Breast epithelium (tissue), 4 donors: Measurements from ENCODE around the gene SOX1. TPM values are rescaled to one million over a fixed set of nuclear protein-coding genes. Genes with fewer than 3 reads are reported as not detected.
A peak's percentile ranks its signal among the peaks of the same experiment; 100 is the strongest.

ENCODE experiments used
- DNase-seq, 2 donors: peaks; one replicate each; pipeline ENCODE4 v3.0.0-alpha.2; 2019; ENCODE audit warnings: low spot score in 2 of 2
- H3K27ac ChIP-seq, 2 donors: fragments of 200-600 bp; sonication (generic) in 1 of 2; one replicate each; pipeline ENCODE4 v1.5.1; 2016 to 2019; ENCODE audit warnings: mild to moderate bottlenecking in 1 of 2
- H3K27me3 ChIP-seq, 2 donors: fragments of 200-600 bp; sonication (generic) in 1 of 2; one replicate each; pipeline versions ENCODE4 v1.5.1 to v1.6.0; 2017 to 2019; ENCODE audit warnings: control low read depth in 1 of 2, mild to moderate bottlenecking in 1 of 2
- H3K36me3 ChIP-seq: fragments of 200-600 bp; one replicate; pipeline ENCODE4 v1.5.1; 2019
- H3K4me1 ChIP-seq, 2 donors: fragments of 200-600 bp; sonication (generic); one replicate each; pipeline ENCODE4 v1.5.1; 2016 to 2019; ENCODE audit warnings: control low read depth in 1 of 2
- H3K4me3 ChIP-seq, 3 donors: fragments of 200-600 bp; sonication (generic); 1 replicate in 2 of 3; 2 replicates in 1 of 3; pipeline ENCODE4 v1.5.1; 2016 to 2019; ENCODE audit warnings: mild to moderate bottlenecking in 3 of 3, moderate library complexity in 2 of 3
- H3K9me3 ChIP-seq, 2 donors: fragments of 200-600 bp; sonication (generic) in 1 of 2; one replicate each; pipeline ENCODE4 v1.5.1; 2016 to 2019; ENCODE audit warnings: control low read depth in 1 of 2
- CTCF ChIP-seq, 3 donors: fragments of 450-650 bp; IDR thresholded peaks; one replicate each; pipeline ENCODE4 v1.5.1; 2016 to 2017; ENCODE audit warnings: antibody characterized with exemption in 3 of 3, mild to moderate bottlenecking in 3 of 3, moderate library complexity in 3 of 3
- POLR2A ChIP-seq: fragments of 450-650 bp; IDR thresholded peaks from one replicate; pipeline ENCODE4 v1.6.1; 2016; ENCODE audit warnings: antibody characterized with exemption, mild to moderate bottlenecking, moderate library complexity
- POLR2AphosphoS5 ChIP-seq, 3 donors: sonication (generic); formaldehyde crosslinking; IDR thresholded peaks; one replicate each; pipeline ENCODE4 v1.6.1; 2017; ENCODE audit warnings: antibody characterized with exemption in 3 of 3
- intact Hi-C: fragments of 100-400 bp; cut with DNase I; formaldehyde crosslinking; loops from one replicate; pipeline ENCODE4 v1.15.1; 2023; ENCODE audit warnings: low total_unique reads
- total RNA-seq, 3 donors: library from RNA; depleted of rRNA; stranded (reverse); fragments of >200 nt; gene quantifications; one replicate each; pipeline ENCODE4 v1.1.0, GENCODE V29; 2016

SOX1 gene
- not detected for total RNA-seq

DNA sequence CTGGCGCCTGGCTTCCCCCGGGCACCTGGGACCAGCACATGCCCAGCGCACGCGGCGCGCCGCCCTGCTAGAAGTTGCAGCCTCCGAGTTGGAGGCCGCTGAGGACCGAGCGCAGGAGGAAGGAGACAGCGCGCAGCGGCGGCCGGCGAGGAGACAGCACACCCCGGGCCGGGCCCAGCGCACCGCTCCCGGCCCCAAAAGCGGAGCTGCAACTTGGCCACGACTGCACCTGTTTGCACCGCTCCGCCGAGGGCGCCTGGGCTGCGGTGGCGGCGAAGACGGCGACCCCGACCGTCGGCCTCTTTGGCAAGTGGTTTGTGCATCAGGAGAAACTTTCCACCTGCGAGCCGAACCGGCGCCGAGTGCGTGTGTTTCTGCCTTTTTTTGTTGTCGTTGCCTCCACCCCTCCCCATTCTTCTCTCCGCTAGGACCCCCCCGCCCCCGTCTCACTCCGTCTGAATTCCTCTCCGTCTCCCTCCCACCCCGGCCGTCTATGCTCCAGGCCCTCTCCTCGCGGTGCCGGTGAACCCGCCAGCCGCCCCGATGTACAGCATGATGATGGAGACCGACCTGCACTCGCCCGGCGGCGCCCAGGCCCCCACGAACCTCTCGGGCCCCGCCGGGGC, at the start of gene SOX1:
SOX1 (plus strand) TSS at position 34 of the 626 bp plus-strand sequence; CDS start at position 544, 510 bp downstream.
- H3K4me3 ChIP-seq = peak within 1 kb of the TSS; percentile 14 to 52 (median 37)
- H3K27me3 ChIP-seq = peaks cover 0 to 91% of the 10 kb centered on the region in 2 donors

DNA sequence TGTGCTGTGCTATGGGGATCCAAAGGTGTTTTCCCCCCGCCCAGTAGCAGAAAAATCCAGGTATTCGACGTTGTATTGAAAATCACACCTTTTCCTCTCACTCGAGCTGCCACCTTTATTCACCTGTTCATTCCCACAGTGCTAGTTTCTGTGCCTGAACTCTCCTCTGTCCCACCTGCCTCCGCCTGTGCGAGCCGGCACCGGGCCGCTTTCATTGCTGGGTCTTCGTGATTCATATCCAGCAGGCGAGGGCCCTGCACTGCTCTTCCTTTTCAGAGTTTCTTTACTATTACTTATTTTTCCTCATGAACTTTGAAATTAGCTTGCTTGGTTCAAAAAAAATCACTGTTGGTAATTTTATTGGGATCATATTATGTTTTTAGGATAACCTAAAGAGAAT, 42.4 kb upstream of the SOX1 start:
- TF ChIP-seq POLR2AphosphoS5 (IDR thresholded peaks at IDR 0.05) = no peak
- TF ChIP-seq POLR2A = no peak
- TF ChIP-seq CTCF (IDR thresholded peaks at IDR 0.05) = no peak
- H3K27me3 ChIP-seq = peaks cover 0 to 12% of the 10 kb centered on the region in 2 donors
- no peak overlapping the region for H3K4me3 ChIP-seq
- H3K27ac ChIP-seq = no peak overlapping the region
- H3K4me1 ChIP-seq = no peaks in the 10 kb centered on the region
- DNase-seq = no peak
- no peaks in the 10 kb centered on the region for H3K36me3 ChIP-seq
- intact Hi-C loops = no loop called here
- H3K9me3 ChIP-seq = peaks cover 0 to 13% of the 10 kb centered on the region in 2 donors

More for the DNA sequence above, at the start of gene SOX1:
- H3K27ac ChIP-seq = no peak within 1 kb of the TSS
- H3K36me3 ChIP-seq = no peaks in the 10 kb centered on the region
- DNase-seq = no peak
- intact Hi-C loops = no loop called here
- no peaks in the 10 kb centered on the region for H3K4me1 ChIP-seq
- no peak for TF ChIP-seq POLR2A
- TF ChIP-seq POLR2AphosphoS5 (IDR thresholded peaks at IDR 0.05) = no peak
- TF ChIP-seq CTCF (IDR thresholded peaks at IDR 0.05) = no peak
- H3K9me3 ChIP-seq = no peaks in the 10 kb centered on the region

DNA sequence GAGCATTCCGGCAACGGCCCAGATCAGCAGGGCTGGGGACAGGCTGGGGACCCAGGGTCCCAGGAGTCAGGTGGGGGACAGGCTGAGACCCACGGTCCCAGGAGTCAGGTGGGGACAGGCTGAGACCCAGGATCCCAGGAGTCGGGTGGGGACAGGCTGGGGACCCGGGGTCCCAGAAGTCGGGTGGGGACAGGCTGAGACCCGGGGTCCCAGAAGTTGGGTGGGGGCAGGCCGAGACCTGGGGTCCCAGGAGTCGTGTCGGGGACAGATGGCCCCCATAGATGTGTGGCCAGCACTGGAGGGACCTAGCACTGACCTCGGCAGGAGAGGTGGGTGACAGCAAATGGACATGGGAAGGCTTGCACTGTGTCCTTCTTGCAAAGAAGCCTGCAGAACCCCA, 39.7 kb upstream of the SOX1 start:
- H3K4me3 ChIP-seq = no peak overlapping the region
- intact Hi-C loops = no loop called here
- peaks cover 0 to 12% of the 10 kb centered on the region in 2 donors for H3K27me3 ChIP-seq
- H3K4me1 ChIP-seq = no peaks in the 10 kb centered on the region
- no peak for DNase-seq
- TF ChIP-seq POLR2A (no peak), POLR2AphosphoS5 (IDR thresholded peaks at IDR 0.05) (no peak), CTCF (IDR thresholded peaks at IDR 0.05) (no peak)
- H3K36me3 ChIP-seq = no peaks in the 10 kb centered on the region
- H3K27ac ChIP-seq = no peak overlapping the region
- no peaks in the 10 kb centered on the region for H3K9me3 ChIP-seq

DNA sequence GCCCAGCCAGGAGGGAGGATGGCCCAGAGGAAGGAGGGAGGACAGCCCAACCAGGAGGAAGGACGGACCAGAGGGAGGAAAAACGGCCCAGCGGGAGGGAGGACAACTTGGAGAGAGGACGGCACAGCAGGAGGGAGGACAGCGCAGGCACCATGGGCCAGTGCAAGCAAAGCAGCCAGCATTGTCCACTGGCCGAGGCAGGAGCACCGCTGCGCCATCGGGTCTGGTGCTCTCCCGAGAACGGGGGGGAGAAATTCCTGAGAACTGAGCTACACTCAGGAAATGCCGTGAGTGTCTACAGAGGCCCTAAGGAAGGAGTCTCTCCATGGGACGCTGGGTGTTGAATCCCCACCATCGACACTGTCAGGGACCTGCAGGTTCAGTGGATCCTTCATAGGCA, 38.5 kb upstream of the SOX1 start:
- Histone ChIP-seq H3K4me3 (no peak overlapping the region), H3K27me3 (peaks cover 0 to 12% of the 10 kb centered on the region in 2 donors), H3K27ac (no peak overlapping the region), H3K4me1 (no peaks in the 10 kb centered on the region), H3K36me3 (no peaks in the 10 kb centered on the region), H3K9me3 (no peaks in the 10 kb centered on the region)
- intact Hi-C loops = no loop called here
- TF ChIP-seq POLR2A (no peak), CTCF (IDR thresholded peaks at IDR 0.05) (no peak), POLR2AphosphoS5 (IDR thresholded peaks at IDR 0.05) (no peak)
- DNase-seq = no peak

GRCh38 chr13:112029143-112029542, 37.8 kb upstream of the SOX1 start:
- intact Hi-C loops = no loop called here
- H3K4me3 ChIP-seq = no peak overlapping the region
- no peak overlapping the region for H3K27ac ChIP-seq
- H3K27me3 ChIP-seq = peaks cover 0 to 12% of the 10 kb centered on the region in 2 donors
- no peaks in the 10 kb centered on the region for H3K36me3 ChIP-seq
- H3K4me1 ChIP-seq = no peaks in the 10 kb centered on the region
- no peak for TF ChIP-seq POLR2A
- TF ChIP-seq CTCF (IDR thresholded peaks at IDR 0.05) = no peak
- no peak for TF ChIP-seq POLR2AphosphoS5 (IDR thresholded peaks at IDR 0.05)
- no peak for DNase-seq
- H3K9me3 ChIP-seq = no peaks in the 10 kb centered on the region
